Endothelial cell of umbilical vein (primary cell): ENCODE data around the gene XYLB.

Experiments used
- CTCF ChIP-seq, 2 donors: IDR thresholded peaks; 1 replicate in 1 of 2; 2 replicates in 1 of 2; pipeline ENCODE4 v1.5.1; 2011; ENCODE audit warnings: low read length in 2 of 2, mild to moderate bottlenecking in 2 of 2, moderate library complexity in 2 of 2, control low read depth in 1 of 2, inconsistent platforms in 1 of 2, low read depth in 1 of 2; ENCODE audit not compliant: insufficient read depth in 1 of 2; ENCODE audit errors: extremely low read depth in 1 of 2
- EZH2 ChIP-seq: IDR thresholded peaks from 2 replicates; pipeline ENCODE4 v1.6.1; 2012; ENCODE audit warnings: borderline replicate concordance, low read depth, mild to moderate bottlenecking, moderate library complexity, low read length, inconsistent platforms; ENCODE audit not compliant: severe bottlenecking
- MAX ChIP-seq: IDR thresholded peaks from 2 replicates; pipeline ENCODE4 v1.6.1; 2011; ENCODE audit not compliant: insufficient read depth, insufficient read length
- MYC ChIP-seq: IDR thresholded peaks from one replicate; pipeline ENCODE4 v1.6.1; 2011; ENCODE audit warnings: mild to moderate bottlenecking, low read depth, low read length
- POLR2A ChIP-seq: IDR thresholded peaks from 2 replicates; pipeline ENCODE4 v1.6.1; 2012; ENCODE audit warnings: low read depth, mild to moderate bottlenecking, control low read depth, low read length
- POLR2AphosphoS5 ChIP-seq: IDR thresholded peaks from 2 replicates; pipeline ENCODE4 v1.6.1; 2012; ENCODE audit warnings: low read depth, mild to moderate bottlenecking, control low read depth, low read length, moderate library complexity; ENCODE audit not compliant: insufficient read depth

- no peak for TF ChIP-seq MYC
- TF ChIP-seq CTCF (IDR thresholded peaks at IDR 0.05; ENCODE audit: extremely low read depth in 1 of 2, insufficient read depth in 1 of 2, low read depth in 1 of 2, low read length in 2 of 2): no peak
- TF ChIP-seq EZH2: no peak
- TF ChIP-seq MAX: no peak
- TF ChIP-seq POLR2A: no peak
- TF ChIP-seq POLR2AphosphoS5: no peak
Observed at GRCh38 chr3:38314112-38314763, 32.3 kb upstream of the XYLB start.
